K562 (cell line): ENCODE measurements around the gene MT2A. TPM values are rescaled to one million over a fixed set of nuclear protein-coding genes. Genes with fewer than 3 reads are reported as not detected.

Experiments used
- ARID2 ChIP-seq: fragments of 450-650 bp; IDR thresholded peaks from 2 replicates; pipeline ENCODE4 v1.6.1; 2017; ENCODE audit warnings: antibody characterized with exemption, mild to moderate bottlenecking
- ELF2 ChIP-seq: fragments of 250-450 bp; sonication (Bioruptor Pico); IDR thresholded peaks from 2 replicates; pipeline ENCODE4 v1.5.0; 2021; ENCODE audit warnings: mild to moderate bottlenecking
- HOXB6 ChIP-seq: fragments of 250-450 bp; sonication (Bioruptor Pico); IDR thresholded peaks from 2 replicates; pipeline ENCODE4 v1.5.1; 2022; ENCODE audit warnings: mild to moderate bottlenecking, borderline replicate concordance
- L3MBTL2 ChIP-seq: fragments of 450-650 bp; IDR thresholded peaks from 2 replicates; pipeline ENCODE4 v1.6.1; 2016; ENCODE audit warnings: mild to moderate bottlenecking, moderate library complexity
- POLR2G ChIP-seq: fragments of 200-400 bp; formaldehyde crosslinking; IDR thresholded peaks from 2 replicates; pipeline ENCODE4 v1.6.1; 2017; ENCODE audit warnings: low read depth, mild to moderate bottlenecking, antibody characterized with exemption, low read length, moderate library complexity
- POLR2H ChIP-seq: IDR thresholded peaks from 2 replicates; pipeline ENCODE4 v1.6.1; 2016; ENCODE audit warnings: missing genetic modification characterization, low read depth, mild to moderate bottlenecking, control low read depth, missing compliant biosample characterization, moderate library complexity
- PRPF4 ChIP-seq: fragments of 200-400 bp; formaldehyde crosslinking; IDR thresholded peaks from one replicate; pipeline ENCODE4 v1.6.1; 2017; ENCODE audit warnings: low read length, low read depth, mild to moderate bottlenecking; ENCODE audit not compliant: insufficient read depth, poor library complexity, severe bottlenecking
- RFX7 ChIP-seq: fragments of 250-450 bp; sonication (Bioruptor Pico); IDR thresholded peaks from 2 replicates; pipeline ENCODE4 v1.5.1; 2021; ENCODE audit warnings: mild to moderate bottlenecking
- ZNF766 ChIP-seq: fragments of 200-800 bp; sonication (Bioruptor generic); conservative IDR thresholded peaks from 2 replicates; pipeline ENCODE4 v1.6.1; 2016; ENCODE audit warnings: missing genetic modification characterization, missing compliant biosample characterization
- polyA plus RNA-seq, 8 experiments: library from polyadenylated mRNA; depleted of rRNA in 4 of 8; stranded (reverse) in 5 of 8; unstranded in 3 of 8; fragments of >200 nt; fragmentation: Nextera tagmentation in 2 of 8; fragmentation: Illumina TruSeq in 1 of 8; extraction: Ambion mirVana in 2 of 8; extraction: Trizol in 1 of 8; gene quantifications; 2 replicates each; pipeline versions ENCODE4 v1.2.1 to v1.2.3, GENCODE V29; 2011 to 2014; ENCODE audit warnings: inconsistent platforms in 1 of 8, missing spikeins in 1 of 8
- total RNA-seq, 7 experiments: library from RNA; depleted of rRNA in 6 of 7; stranded (reverse); fragments of >200 nt in 6 of 7; fragmentation: Illumina TruSeq in 2 of 7; extraction: Trizol in 2 of 7; gene quantifications; 2 replicates each; pipeline versions ENCODE4 v1.2.1 to v1.2.3, GENCODE V29; 2011 to 2021; ENCODE audit warnings: low replicate concordance in 1 of 7
- TF ChIP-seq, protein P1 (sequence below), 3 experiments: fragments of 200-800 bp in 1 of 3; fragments of 250-450 bp in 1 of 3; fragments of 450-650 bp in 1 of 3; sonication (Bioruptor Pico) in 1 of 3; sonication (Bioruptor generic) in 1 of 3; formaldehyde crosslinking in 1 of 3; IDR thresholded peaks; 2 replicates each; pipeline versions ENCODE4 v1.6.1 to v1.8.0; 2016 to 2022; ENCODE audit warnings: mild to moderate bottlenecking in 2 of 3, missing genetic modification characterization in 2 of 3, missing compliant biosample characterization in 1 of 3, moderate library complexity in 1 of 3
- TF ChIP-seq, protein P2 (sequence below), 2 experiments: fragments of 450-650 bp; IDR thresholded peaks; 2 replicates each; pipeline ENCODE4 v1.6.1; 2016; ENCODE audit warnings: mild to moderate bottlenecking in 2 of 2, borderline replicate concordance in 1 of 2, low read depth in 1 of 2, moderate library complexity in 1 of 2
- TF ChIP-seq, protein P3 (sequence below): fragments of 250-450 bp; sonication (Bioruptor Pico); IDR thresholded peaks from 2 replicates; pipeline ENCODE4 v1.9.0; 2021; ENCODE audit warnings: mild to moderate bottlenecking
- TF ChIP-seq, protein P4 (sequence below): fragments of 250-450 bp; sonication (Bioruptor Pico); IDR thresholded peaks from 2 replicates; pipeline ENCODE4 v1.6.1; 2021; ENCODE audit warnings: mild to moderate bottlenecking

MT2A gene
- total and polyA plus RNA-seq, 9 of the 15 experiments (the other 6 are each of a cell fraction or from before 2014, with no cell fraction given), result 2.0 to 16.9 (median 8.5) TPM

DNA sequence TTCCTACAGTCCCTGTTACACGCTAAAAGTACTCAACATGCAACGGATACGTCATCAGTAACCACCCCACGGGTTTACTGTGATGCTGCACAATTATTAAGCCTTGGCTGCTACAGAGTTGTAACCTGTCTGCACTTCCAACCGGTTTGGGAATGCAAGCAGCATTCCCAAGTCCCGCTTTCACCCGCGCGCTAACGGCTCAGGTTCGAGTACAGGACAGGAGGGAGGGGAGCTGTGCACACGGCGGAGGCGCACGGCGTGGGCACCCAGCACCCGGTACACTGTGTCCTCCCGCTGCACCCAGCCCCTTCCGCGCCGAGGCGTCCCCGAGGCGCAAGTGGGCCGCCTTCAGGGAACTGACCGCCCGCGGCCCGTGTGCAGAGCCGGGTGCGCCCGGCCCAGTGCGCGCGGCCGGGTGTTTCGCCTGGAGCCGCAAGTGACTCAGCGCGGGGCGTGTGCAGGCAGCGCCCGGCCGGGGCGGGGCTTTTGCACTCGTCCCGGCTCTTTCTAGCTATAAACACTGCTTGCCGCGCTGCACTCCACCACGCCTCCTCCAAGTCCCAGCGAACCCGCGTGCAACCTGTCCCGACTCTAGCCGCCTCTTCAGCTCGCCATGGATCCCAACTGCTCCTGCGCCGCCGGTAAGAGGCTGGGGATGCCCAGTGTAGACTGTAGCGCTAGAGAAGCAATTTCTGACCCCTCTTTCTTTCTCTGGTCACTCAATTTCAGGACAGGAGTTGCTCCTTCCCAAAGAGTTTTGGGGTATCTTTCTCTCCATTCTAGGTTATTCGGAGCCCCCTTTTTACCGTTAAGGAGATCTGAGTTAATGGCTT lies at the start of gene MT2A (continued):
- TF ChIP-seq PRPF4 (no peak), RFX7 (CRISPR knock-in tag) (no peak), ARID2 (peak; percentile 64; the same call in 1 of the 2 replicates), ZNF766 (CRISPR knock-in tag) (no peak), HOXB6 (CRISPR knock-in tag) (no peak), POLR2H (tag) (peak; percentile 63), L3MBTL2 (peak; percentile 73; the same call in 1 of the 2 replicates), POLR2G (peak; percentile 92), ELF2 (0 out of 2 replicates have a peak, but pooled peaks have one; percentile 47)
- TF ChIP-seq, protein P1, sequence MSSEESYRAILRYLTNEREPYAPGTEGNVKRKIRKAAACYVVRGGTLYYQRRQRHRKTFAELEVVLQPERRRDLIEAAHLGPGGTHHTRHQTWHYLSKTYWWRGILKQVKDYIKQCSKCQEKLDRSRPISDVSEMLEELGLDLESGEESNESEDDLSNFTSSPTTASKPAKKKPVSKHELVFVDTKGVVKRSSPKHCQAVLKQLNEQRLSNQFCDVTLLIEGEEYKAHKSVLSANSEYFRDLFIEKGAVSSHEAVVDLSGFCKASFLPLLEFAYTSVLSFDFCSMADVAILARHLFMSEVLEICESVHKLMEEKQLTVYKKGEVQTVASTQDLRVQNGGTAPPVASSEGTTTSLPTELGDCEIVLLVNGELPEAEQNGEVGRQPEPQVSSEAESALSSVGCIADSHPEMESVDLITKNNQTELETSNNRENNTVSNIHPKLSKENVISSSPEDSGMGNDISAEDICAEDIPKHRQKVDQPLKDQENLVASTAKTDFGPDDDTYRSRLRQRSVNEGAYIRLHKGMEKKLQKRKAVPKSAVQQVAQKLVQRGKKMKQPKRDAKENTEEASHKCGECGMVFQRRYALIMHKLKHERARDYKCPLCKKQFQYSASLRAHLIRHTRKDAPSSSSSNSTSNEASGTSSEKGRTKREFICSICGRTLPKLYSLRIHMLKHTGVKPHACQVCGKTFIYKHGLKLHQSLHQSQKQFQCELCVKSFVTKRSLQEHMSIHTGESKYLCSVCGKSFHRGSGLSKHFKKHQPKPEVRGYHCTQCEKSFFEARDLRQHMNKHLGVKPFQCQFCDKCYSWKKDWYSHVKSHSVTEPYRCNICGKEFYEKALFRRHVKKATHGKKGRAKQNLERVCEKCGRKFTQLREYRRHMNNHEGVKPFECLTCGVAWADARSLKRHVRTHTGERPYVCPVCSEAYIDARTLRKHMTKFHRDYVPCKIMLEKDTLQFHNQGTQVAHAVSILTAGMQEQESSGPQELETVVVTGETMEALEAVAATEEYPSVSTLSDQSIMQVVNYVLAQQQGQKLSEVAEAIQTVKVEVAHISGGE (CRISPR knock-in tag; IDR thresholded peaks at IDR 0.05), result peak in 1 of 3 experiments; percentile 58; a peak in 1 of 6 replicates
- TF ChIP-seq, protein P2, sequence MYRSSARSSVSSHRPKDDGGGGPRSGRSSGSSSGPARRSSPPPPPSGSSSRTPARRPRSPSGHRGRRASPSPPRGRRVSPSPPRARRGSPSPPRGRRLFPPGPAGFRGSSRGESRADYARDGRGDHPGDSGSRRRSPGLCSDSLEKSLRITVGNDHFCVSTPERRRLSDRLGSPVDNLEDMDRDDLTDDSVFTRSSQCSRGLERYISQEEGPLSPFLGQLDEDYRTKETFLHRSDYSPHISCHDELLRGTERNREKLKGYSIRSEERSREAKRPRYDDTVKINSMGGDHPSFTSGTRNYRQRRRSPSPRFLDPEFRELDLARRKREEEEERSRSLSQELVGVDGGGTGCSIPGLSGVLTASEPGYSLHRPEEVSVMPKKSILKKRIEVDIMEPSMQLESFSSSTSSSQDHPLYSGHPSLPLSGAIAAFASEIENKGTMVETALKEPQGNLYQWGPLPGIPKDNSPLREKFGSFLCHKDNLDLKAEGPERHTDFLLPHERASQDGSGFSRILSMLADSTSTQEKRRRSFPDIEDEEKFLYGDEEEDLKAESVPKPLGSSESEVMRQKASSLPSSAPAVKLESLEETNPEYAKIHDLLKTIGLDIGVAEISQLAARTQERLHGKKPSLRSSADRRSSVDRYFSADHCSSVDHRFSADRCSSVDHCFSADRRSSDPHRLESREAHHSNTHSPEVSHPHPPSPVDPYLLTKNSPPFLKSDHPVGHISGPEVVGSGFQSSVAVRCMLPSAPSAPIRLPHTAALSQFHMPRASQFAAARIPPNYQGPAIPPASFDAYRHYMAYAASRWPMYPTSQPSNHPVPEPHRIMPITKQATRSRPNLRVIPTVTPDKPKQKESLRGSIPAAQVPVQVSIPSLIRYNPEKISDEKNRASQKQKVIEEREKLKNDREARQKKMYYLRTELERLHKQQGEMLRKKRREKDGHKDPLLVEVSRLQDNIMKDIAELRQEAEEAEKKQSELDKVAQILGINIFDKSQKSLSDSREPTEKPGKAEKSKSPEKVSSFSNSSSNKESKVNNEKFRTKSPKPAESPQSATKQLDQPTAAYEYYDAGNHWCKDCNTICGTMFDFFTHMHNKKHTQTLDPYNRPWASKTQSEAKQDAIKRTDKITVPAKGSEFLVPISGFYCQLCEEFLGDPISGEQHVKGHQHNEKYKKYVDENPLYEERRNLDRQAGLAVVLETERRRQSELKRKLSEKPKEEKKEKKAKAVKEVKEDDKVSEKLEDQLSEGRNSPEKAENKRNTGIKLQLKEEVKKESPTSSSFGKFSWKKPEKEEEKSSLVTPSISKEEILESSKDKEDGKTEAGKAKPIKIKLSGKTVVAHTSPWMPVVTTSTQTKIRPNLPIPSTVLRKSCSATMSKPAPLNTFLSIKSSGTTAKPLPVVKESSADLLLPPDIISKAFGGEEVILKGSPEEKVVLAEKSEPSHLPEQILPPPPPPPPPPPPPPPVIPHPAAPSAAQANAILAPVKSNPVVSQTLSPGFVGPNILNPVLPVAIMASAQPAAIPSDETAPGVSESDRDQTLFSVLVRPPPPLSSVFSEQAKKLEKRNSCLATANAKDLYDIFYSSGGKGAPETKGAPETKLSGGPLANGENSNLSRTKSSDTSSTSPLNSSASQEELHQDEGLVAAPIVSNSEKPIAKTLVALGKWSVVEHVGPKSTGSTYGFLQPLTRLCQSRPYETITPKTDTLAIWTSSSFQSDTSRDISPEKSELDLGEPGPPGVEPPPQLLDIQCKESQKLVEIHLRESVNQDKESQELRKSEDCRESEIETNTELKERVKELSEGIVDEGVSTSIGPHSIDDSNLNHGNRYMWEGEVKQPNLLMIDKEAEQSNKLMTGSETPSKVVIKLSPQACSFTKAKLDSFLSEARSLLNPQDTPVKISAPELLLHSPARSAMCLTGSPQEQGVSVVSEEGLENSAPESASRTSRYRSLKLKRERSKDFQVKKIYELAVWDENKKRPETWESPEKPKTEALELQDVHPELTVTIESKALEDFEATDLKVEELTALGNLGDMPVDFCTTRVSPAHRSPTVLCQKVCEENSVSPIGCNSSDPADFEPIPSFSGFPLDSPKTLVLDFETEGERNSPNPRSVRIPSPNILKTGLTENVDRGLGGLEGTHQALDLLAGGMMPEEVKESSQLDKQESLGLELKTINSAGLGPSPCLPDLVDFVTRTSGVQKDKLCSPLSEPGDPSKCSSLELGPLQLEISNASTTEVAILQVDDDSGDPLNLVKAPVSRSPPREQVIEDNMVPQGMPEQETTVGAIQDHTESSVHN (IDR thresholded peaks at IDR 0.05; ENCODE audit: borderline replicate concordance in 1 of 2, low read depth in 1 of 2), result no peak
- TF ChIP-seq, protein P3, sequence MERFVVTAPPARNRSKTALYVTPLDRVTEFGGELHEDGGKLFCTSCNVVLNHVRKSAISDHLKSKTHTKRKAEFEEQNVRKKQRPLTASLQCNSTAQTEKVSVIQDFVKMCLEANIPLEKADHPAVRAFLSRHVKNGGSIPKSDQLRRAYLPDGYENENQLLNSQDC (CRISPR knock-in tag), result no peak
- TF ChIP-seq, protein P4, sequence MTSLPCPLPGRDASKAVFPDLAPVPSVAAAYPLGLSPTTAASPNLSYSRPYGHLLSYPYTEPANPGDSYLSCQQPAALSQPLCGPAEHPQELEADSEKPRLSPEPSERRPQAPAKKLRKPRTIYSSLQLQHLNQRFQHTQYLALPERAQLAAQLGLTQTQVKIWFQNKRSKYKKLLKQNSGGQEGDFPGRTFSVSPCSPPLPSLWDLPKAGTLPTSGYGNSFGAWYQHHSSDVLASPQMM (CRISPR knock-in tag), result no peak
